ENCODE results near the gene MRPS5. TPM values are rescaled to one million over a fixed set of nuclear protein-coding genes. Genes with fewer than 3 reads are reported as not detected.
A peak's percentile ranks its signal among the peaks of the same experiment; 100 is the strongest.

The MRPS5 gene
- total and polyA plus RNA-seq, 7 experiments from 2014 or later = 26.3 to 72.9 (median 41.5) TPM

DNA sequence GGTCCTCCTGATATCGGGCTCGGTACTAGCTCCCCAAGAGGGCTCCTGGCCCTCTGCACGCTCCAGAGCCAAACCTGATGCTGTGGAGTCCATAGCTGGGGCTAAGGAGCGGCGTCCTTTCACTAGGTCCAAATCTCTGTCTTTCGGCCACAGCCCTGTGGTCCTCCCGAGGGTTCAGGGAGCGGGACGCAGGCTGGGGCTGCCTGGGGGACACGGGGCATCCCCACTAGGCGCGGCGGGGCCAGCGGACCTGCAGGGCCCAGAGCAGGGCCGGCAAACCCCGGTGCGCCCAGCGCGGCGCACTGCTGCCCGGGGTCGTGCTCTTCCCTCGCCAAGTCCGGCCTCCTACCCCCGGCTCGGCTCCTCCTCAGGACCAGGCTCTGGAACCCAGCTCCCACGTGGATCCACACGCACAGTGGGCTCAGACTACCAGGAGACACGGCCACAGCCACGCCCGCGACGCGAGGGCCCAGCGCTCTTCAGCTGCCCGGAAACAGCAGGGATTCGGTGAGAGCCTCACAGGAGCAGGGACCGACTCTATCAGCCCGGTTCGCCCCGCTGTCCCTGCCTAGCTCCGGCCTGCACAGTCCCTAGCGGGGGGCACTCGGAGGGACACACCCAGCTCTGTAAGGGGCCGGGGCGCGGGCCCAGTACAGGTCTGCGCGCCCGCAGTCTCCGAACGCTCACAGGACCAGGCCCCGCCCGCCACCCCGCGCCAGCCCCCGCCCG is 37.4 kb upstream of the MRPS5 start:
- peak; percentile 65 for ATAC-seq
- H3K27ac ChIP-seq (ENCODE audit: low read depth, low read length) = peak overlapping the region; percentile 75
- ChIA-PET CTCF (interaction anchor here (0.8 to 2.3 kb wide), 4 partner anchors 37 to 136 kb away, joined by 3 to 10 read pairs (median 4); partner anchors contain the start of gene MRPS5), POLR2A (interaction anchor here (0.6 to 3.3 kb wide), 11 partner anchors 10 to 136 kb away, joined by 3 to 29 read pairs (median 4); partner anchors contain the start of gene MRPS5)
- Mint-ChIP-seq H3K4me1 (peaks cover 4 to 26% (median 22%) of the 10 kb centered on the region in 7 donors), H3K27me3 (no peaks in the 10 kb centered on the region), H3K4me3 (peak overlapping the region; percentile 72 to 89 (median 85)), H3K27ac (peak overlapping the region in 7 of 9 donors; percentile 45 to 81 (median 62)), H3K36me3 (peaks cover 23 to 37% (median 30%) of the 10 kb centered on the region in 5 donors), H3K9me3 (peaks cover 6 to 35% (median 13%) of the 10 kb centered on the region in 11 donors)
- peaks cover 0 to 12% of the 10 kb centered on the region in 2 donors for H3K4me1 ChIP-seq (ENCODE audit: control insufficient read depth in 2 of 2, insufficient read depth in 2 of 2, low read length in 2 of 2)
- H3K4me3 ChIP-seq (ENCODE audit: low read length) = peak overlapping the region; percentile 83
- intact Hi-C loops (cut with micrococcal nuclease) = loop anchor here (1.0 to 5.0 kb wide), 3 partner anchors 37 to 72 kb away; partner anchors contain the start of gene ZNF892 (in 2 of the 2)
- H3K27me3 ChIP-seq (ENCODE audit: control insufficient read depth in 2 of 2, insufficient read depth in 2 of 2, low read length in 2 of 2) = no peaks in the 10 kb centered on the region
- peaks cover 0 to 3% (median 0%) of the 10 kb centered on the region in 3 experiments for H3K9me3 ChIP-seq (ENCODE audit: control insufficient read depth in 2 of 3, low read length in 3 of 3)
- DNase-seq = peak in 4 of 9 donors; percentile 17 to 40 (median 27)
- H3K36me3 ChIP-seq (ENCODE audit: control insufficient read depth in 2 of 3, insufficient read depth in 3 of 3, low read length in 3 of 3) = peaks cover 0 to 26% (median 0%) of the 10 kb centered on the region in 3 experiments

DNA sequence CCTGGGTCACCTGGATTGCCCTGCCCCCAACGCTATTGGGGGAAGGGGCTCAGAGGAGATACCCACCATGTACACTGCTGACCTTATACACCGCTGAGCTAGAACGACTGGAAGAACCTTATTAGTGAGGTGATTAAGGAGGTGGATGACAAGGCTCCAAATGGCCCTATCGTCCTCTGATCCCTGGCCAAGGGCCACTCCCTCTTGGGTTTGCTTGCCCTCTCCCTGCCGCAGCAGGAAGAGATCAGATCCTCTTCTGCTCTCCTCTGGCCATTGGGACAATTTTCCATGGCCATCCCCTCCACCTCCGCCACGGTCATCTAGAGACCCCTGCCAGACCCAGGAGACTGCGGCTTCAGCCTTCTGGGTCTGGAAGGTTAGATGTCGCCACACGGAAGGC is 36.8 kb upstream of the MRPS5 start:
- peaks cover 0 to 12% of the 10 kb centered on the region in 2 donors for H3K4me1 ChIP-seq (ENCODE audit: control insufficient read depth in 2 of 2, insufficient read depth in 2 of 2, low read length in 2 of 2)
- peak overlapping the region; percentile 83 for H3K4me3 ChIP-seq (ENCODE audit: low read length)
- H3K27me3 ChIP-seq (ENCODE audit: control insufficient read depth in 2 of 2, insufficient read depth in 2 of 2, low read length in 2 of 2) = no peaks in the 10 kb centered on the region
- ATAC-seq (no peak), DNase-seq (no peak)
- peaks cover 9 to 41% (median 15%) of the 10 kb centered on the region in 11 donors for H3K9me3 Mint-ChIP-seq
- peak overlapping the region; percentile 18 to 81 (median 62) for H3K27ac Mint-ChIP-seq
- no peaks in the 10 kb centered on the region for H3K27me3 Mint-ChIP-seq
- H3K9me3 ChIP-seq (ENCODE audit: control insufficient read depth in 2 of 3, low read length in 3 of 3) = peaks cover 0 to 10% (median 0%) of the 10 kb centered on the region in 3 experiments
- peak overlapping the region; percentile 75 for H3K27ac ChIP-seq (ENCODE audit: low read depth, low read length)
- H3K36me3 Mint-ChIP-seq = peaks cover 27 to 43% (median 36%) of the 10 kb centered on the region in 5 donors
- intact Hi-C loops (cut with micrococcal nuclease) = loop anchor here in 1 of 2 donors (5.0 kb wide), 1 partner anchor 71 kb away; no protein-coding TSS in a partner anchor
- POLR2A ChIA-PET = interaction anchor here (1.2 to 3.3 kb wide), 6 partner anchors 11 to 136 kb away, joined by 3 to 29 read pairs (median 4); partner anchors contain the start of gene MRPS5
- peak overlapping the region; percentile 71 to 89 (median 85) for H3K4me3 Mint-ChIP-seq
- H3K4me1 Mint-ChIP-seq = peaks cover 2 to 21% (median 18%) of the 10 kb centered on the region in 7 donors
- CTCF ChIA-PET = interaction anchor here (2.1 to 2.3 kb wide), 2 partner anchors 36 to 136 kb away, joined by 6 to 10 read pairs; partner anchors contain the start of gene MRPS5
- peaks cover 0 to 31% (median 0%) of the 10 kb centered on the region in 3 experiments for H3K36me3 ChIP-seq (ENCODE audit: control insufficient read depth in 2 of 3, insufficient read depth in 3 of 3, low read length in 3 of 3)

DNA sequence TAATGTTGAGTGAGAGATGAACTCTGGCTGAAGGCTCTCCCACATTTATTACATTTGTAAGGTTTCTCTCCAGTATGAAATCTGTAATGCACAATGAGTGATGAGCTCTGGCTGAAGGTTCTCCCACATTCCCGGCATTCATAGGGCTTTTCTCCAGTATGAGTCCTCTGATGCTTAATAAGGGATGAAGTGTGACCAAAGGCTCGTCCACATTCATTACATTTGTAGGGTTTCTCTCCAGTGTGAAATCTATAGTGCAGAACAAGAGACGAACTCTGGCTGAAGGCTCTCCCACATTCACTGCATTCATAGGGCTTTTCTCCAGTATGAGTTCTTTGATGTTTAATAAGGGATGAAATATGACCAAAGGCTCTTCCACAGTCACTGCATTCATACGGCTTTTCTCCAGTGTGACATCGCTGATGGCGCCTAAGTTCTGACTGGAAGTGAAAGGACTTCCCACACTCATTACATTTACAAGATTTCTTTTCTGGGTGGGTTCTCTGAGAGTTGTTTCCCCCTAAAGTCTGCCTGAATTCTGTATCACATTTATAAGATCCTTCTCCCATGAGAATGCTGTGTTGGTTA is 27.9 kb upstream of the MRPS5 start:
- H3K27me3 ChIP-seq (ENCODE audit: control insufficient read depth in 2 of 2, insufficient read depth in 2 of 2, low read length in 2 of 2) = no peaks in the 10 kb centered on the region
- H3K27me3 Mint-ChIP-seq = no peaks in the 10 kb centered on the region
- H3K4me1 ChIP-seq (ENCODE audit: control insufficient read depth in 2 of 2, insufficient read depth in 2 of 2, low read length in 2 of 2) = no peaks in the 10 kb centered on the region
- no peak overlapping the region for H3K4me3 Mint-ChIP-seq
- ChIA-PET CTCF (no interaction called here), POLR2A (no interaction called here)
- H3K36me3 Mint-ChIP-seq = peaks cover 54 to 85% (median 83%) of the 10 kb centered on the region in 5 donors
- intact Hi-C loops (cut with micrococcal nuclease) = no loop called here
- H3K4me1 Mint-ChIP-seq = peaks cover 0 to 4% (median 0%) of the 10 kb centered on the region in 7 donors
- H3K36me3 ChIP-seq (ENCODE audit: control insufficient read depth in 2 of 3, insufficient read depth in 3 of 3, low read length in 3 of 3) = peaks cover 8 to 56% (median 14%) of the 10 kb centered on the region in 3 experiments
- H3K27ac ChIP-seq (ENCODE audit: low read depth, low read length) = no peak overlapping the region
- peaks cover 25 to 99% (median 52%) of the 10 kb centered on the region in 3 experiments for H3K9me3 ChIP-seq (ENCODE audit: control insufficient read depth in 2 of 3, low read length in 3 of 3)
- H3K27ac Mint-ChIP-seq = no peak overlapping the region
- no peak overlapping the region for H3K4me3 ChIP-seq (ENCODE audit: low read length)
- DNase-seq (no peak), ATAC-seq (no peak)
- peaks cover 30 to 99% (median 76%) of the 10 kb centered on the region in 11 donors for H3K9me3 Mint-ChIP-seq

DNA sequence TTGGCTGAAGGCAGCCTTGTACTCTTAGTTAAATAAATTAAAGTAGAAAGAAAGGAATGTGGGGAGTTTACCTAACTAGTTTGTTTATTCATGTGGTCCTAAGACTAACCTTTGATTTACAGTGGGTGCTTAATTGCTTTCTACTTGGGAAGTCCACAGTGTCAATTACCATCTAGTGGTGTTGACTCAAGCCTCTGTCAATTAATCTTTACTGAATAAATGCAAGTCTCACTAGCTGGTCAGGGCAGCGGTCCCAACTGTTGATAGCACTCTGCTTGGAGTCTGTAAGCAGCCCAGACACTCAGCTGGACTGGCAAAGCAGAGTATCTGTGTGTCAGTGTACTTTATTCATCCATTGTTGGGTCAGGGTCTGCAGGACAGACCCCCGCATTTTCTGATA is 22.2 kb upstream of the MRPS5 start:
- ChIA-PET CTCF (no interaction called here), POLR2A (no interaction called here)
- Histone ChIP-seq H3K4me3 (ENCODE audit: low read length) (no peak overlapping the region), H3K4me1 (ENCODE audit: control insufficient read depth in 2 of 2, insufficient read depth in 2 of 2, low read length in 2 of 2) (no peaks in the 10 kb centered on the region), H3K9me3 (ENCODE audit: control insufficient read depth in 2 of 3, low read length in 3 of 3) (peaks cover 18 to 80% (median 34%) of the 10 kb centered on the region in 3 experiments), H3K36me3 (ENCODE audit: control insufficient read depth in 2 of 3, insufficient read depth in 3 of 3, low read length in 3 of 3) (peaks cover 0 to 2% (median 0%) of the 10 kb centered on the region in 3 experiments), H3K27ac (ENCODE audit: low read depth, low read length) (no peak overlapping the region), H3K27me3 (ENCODE audit: control insufficient read depth in 2 of 2, insufficient read depth in 2 of 2, low read length in 2 of 2) (no peaks in the 10 kb centered on the region)
- ATAC-seq = no peak
- no peak overlapping the region for H3K4me3 Mint-ChIP-seq
- peaks cover 20 to 100% (median 73%) of the 10 kb centered on the region in 11 donors for H3K9me3 Mint-ChIP-seq
- intact Hi-C loops (cut with micrococcal nuclease) = no loop called here
- DNase-seq = no peak
- no peak overlapping the region for H3K27ac Mint-ChIP-seq
- H3K27me3 Mint-ChIP-seq = no peaks in the 10 kb centered on the region
- peaks cover 0 to 4% (median 0%) of the 10 kb centered on the region in 7 donors for H3K4me1 Mint-ChIP-seq
- peaks cover 21 to 60% (median 53%) of the 10 kb centered on the region in 5 donors for H3K36me3 Mint-ChIP-seq

DNA sequence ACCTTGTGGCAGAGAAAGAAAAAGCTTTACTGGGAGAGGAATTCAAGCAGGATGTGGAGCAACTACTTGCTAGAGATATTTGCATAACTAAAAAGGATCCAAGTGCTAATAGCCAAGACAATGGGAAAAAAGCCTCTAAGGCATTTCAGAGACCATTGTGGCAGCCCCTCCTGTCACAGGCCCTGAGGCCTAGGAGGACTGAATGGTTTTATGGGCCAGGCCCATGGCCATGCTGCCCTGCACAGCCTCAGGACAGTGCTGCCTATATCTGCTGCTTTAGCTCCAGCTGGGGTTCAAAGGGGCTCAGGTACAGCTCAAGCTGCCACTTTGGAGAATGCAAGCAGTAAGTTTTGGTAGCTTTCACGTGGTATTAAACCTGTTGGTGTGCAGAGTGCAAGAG is 17.1 kb upstream of the MRPS5 start:
- peaks cover 8 to 63% (median 38%) of the 10 kb centered on the region in 5 donors for H3K36me3 Mint-ChIP-seq
- CTCF ChIA-PET = no interaction called here
- no peaks in the 10 kb centered on the region for H3K27me3 Mint-ChIP-seq

DNA sequence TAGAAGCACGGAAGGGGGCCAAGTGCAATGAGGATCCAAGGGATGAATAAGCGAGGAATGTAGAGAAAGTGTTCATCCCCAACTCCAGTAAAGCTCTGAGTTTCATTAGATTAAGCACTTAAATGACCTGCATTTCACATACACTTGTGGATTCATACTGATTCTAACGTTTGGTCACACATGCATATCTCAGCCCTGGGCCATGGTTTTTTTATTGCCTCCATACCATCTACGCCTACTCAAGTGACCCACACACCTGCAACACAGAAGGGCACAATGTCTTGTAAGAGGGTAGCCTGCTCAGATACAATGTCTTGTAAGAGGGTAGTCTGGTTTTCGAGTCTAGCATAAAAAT is 566 bp upstream of the MRPS5 start:
- peak overlapping the region; percentile 91 to 99 (median 96) for H3K4me3 Mint-ChIP-seq
- peaks cover 0 to 2% (median 0%) of the 10 kb centered on the region in 11 donors for H3K9me3 Mint-ChIP-seq
- H3K4me1 Mint-ChIP-seq = peaks cover 38 to 57% (median 50%) of the 10 kb centered on the region in 7 donors
- peak overlapping the region; percentile 86 to 96 (median 94) for H3K27ac Mint-ChIP-seq
- DNase-seq = no peak
- Histone ChIP-seq H3K9me3 (ENCODE audit: control insufficient read depth in 2 of 3, low read length in 3 of 3) (no peaks in the 10 kb centered on the region), H3K4me1 (ENCODE audit: control insufficient read depth in 2 of 2, insufficient read depth in 2 of 2, low read length in 2 of 2) (peaks cover 19 to 27% of the 10 kb centered on the region in 2 donors), H3K4me3 (ENCODE audit: low read length) (peak overlapping the region; percentile 74), H3K27me3 (ENCODE audit: control insufficient read depth in 2 of 2, insufficient read depth in 2 of 2, low read length in 2 of 2) (no peaks in the 10 kb centered on the region), H3K27ac (ENCODE audit: low read depth, low read length) (peak overlapping the region; percentile 91), H3K36me3 (ENCODE audit: control insufficient read depth in 2 of 3, insufficient read depth in 3 of 3, low read length in 3 of 3) (peaks cover 0 to 7% (median 0%) of the 10 kb centered on the region in 3 experiments)
- peaks cover 0 to 7% (median 1%) of the 10 kb centered on the region in 5 donors for H3K36me3 Mint-ChIP-seq
- intact Hi-C loops (cut with micrococcal nuclease) = loop anchor here (1.0 kb wide), 5 partner anchors 37 to 280 kb away; partner anchors contain the start of genes FAHD2A (in 2 of the 2), ZNF2 (in 2 of the 2), ZNF514 (in 2 of the 2) and ZNF892 (in 1 of the 2)
- no peak for ATAC-seq
- POLR2A ChIA-PET = interaction anchor here (1.1 to 9.8 kb wide), 13 partner anchors 16 to 98 kb away, joined by 3 to 137 read pairs (median 6); partner anchors contain the start of genes MAL, ZNF2 and ZNF514
- H3K27me3 Mint-ChIP-seq = no peaks in the 10 kb centered on the region
- CTCF ChIA-PET = interaction anchor here (0.6 to 3.2 kb wide), 8 partner anchors 37 to 114 kb away, joined by 3 to 24 read pairs (median 4); partner anchors contain the start of gene ZNF514

More for the DNA sequence above, 17.1 kb upstream of the MRPS5 start:
- ATAC-seq = no peak
- no peak for DNase-seq
- Histone ChIP-seq H3K9me3 (ENCODE audit: control insufficient read depth in 2 of 3, low read length in 3 of 3) (peaks cover 4 to 61% (median 14%) of the 10 kb centered on the region in 3 experiments), H3K27ac (ENCODE audit: low read depth, low read length) (no peak overlapping the region), H3K36me3 (ENCODE audit: control insufficient read depth in 2 of 3, insufficient read depth in 3 of 3, low read length in 3 of 3) (no peaks in the 10 kb centered on the region), H3K4me1 (ENCODE audit: control insufficient read depth in 2 of 2, insufficient read depth in 2 of 2, low read length in 2 of 2) (no peaks in the 10 kb centered on the region), H3K27me3 (ENCODE audit: control insufficient read depth in 2 of 2, insufficient read depth in 2 of 2, low read length in 2 of 2) (no peaks in the 10 kb centered on the region), H3K4me3 (ENCODE audit: low read length) (no peak overlapping the region)
- no peak overlapping the region for H3K4me3 Mint-ChIP-seq
- peaks cover 14 to 97% (median 61%) of the 10 kb centered on the region in 11 donors for H3K9me3 Mint-ChIP-seq
- POLR2A ChIA-PET = no interaction called here
- H3K27ac Mint-ChIP-seq = no peak overlapping the region
- intact Hi-C loops (cut with micrococcal nuclease) = no loop called here
- no peaks in the 10 kb centered on the region for H3K4me1 Mint-ChIP-seq
